HG03520 (cell line): ENCODE results near the gene DPCD.

Experiments
- ATAC-seq: cut with Tn5 transposase; IDR thresholded peaks from one replicate; pipeline ENCODE4 v1.9.1; 2021; ENCODE audit warnings: mild to moderate bottlenecking, moderate library complexity; ENCODE audit not compliant: unreplicated experiment

Gene DPCD

DNA sequence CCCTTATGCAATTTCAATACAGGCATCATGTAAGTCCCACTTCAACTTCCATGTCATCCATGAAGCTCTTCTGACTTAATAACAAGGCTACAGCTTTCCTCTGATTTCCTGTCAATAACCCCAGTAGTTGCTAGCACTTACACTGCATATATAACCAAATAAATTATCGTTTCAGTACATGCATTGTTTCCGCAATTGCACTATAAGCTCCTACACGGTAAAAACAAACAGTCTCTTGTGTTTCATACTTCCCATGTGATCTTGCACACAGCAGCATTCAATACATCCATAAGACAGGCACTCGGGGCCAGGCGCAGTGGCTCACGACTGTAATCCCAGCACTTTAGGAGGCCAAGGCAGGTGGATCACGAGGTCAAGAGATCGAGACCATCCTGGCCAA lies 65.4 kb downstream of the DPCD start:
- ATAC-seq, result no peak

DNA sequence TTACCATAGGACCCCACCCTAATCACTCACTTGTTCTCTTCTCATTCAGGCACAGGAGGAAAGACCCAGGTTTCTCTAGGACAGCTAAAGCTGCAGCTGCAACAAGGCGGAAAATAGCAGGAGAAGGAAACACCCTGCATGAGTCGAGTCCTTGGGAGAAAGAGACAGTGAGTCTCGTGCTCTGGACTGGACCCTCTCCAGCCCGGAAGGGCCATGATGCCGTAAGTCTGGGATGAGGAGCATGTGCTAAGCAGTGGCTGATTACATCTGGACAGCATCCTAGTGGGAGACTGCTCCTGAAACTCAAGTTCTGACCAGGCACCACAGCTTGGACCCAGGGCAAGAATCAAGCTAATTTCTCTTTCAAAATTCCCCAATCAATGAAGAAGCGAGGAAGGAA lies 67.4 kb downstream of the DPCD start:
- no peak for ATAC-seq

DNA sequence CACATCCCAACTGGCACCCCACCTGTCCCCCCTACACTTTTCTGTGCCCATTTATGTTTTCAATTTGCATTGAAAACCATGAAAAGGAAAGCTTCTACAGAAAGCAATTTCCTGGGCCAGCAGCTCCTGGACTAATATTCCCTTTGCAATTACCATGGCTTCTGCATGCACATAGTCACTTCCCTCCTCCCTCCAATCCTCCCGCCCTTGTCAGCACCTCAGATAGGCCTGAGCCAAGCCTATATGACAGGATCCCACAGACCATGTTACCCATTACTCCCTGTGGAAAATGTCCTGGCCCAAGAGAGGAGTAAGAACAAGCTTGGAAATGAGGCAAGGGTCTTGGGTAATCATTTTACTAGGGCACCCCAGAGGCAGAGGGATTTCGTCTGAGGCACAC lies 68.8 kb downstream of the DPCD start:
- ATAC-seq, result no peak

DNA sequence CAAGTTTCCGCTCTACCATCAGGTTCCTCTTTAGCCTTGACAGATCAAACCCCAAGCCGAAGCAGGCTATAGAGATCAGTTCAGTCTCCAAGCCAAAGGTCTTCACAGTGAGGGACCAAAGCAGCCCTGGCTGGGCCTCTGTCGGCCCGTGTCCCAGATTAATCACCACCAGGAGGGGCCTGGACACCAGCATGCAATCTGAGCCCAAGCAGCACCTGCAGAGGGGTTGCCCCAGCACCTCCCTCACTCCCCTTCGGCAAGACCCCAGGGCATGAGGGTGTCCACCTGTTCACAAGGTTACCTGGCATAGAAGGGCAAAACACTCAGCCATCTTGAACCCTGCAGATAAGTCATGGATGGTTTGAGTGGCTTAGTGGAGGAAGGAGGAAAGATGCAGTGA lies 70.9 kb downstream of the DPCD start:
- ATAC-seq, result no peak
